DOHH2 (cell line): Measurements from ENCODE around the gene RAB10.

Experiments
- H3F3A ChIP-seq: fragments of 200-600 bp; sonication (generic), shearing (Covaris generic); 2 replicates; pipeline ENCODE4 v1.6.0; 2016; ENCODE audit warnings: antibody characterized with exemption, mild to moderate bottlenecking; ENCODE audit not compliant: control insufficient read depth, insufficient read depth
- H3K27ac ChIP-seq: fragments of 200-600 bp; sonication (generic); 2 replicates; pipeline ENCODE4 v1.5.1; 2014; ENCODE audit warnings: low read depth, mild to moderate bottlenecking, low read length, moderate library complexity
- H3K27me3 ChIP-seq: fragments of 200-600 bp; sonication (generic); 2 replicates; pipeline ENCODE4 v1.6.1; 2014; ENCODE audit warnings: mild to moderate bottlenecking, low read length, mixed read lengths; ENCODE audit not compliant: control insufficient read depth
- H3K36me3 ChIP-seq: fragments of 200-600 bp; sonication (generic); 2 replicates; pipeline ENCODE4 v1.6.1; 2014; ENCODE audit warnings: mild to moderate bottlenecking, low read length, moderate library complexity, mixed read lengths; ENCODE audit not compliant: control insufficient read depth
- H3K4me1 ChIP-seq: fragments of 200-600 bp; sonication (generic); 2 replicates; pipeline ENCODE4 v1.6.1; 2014; ENCODE audit warnings: mild to moderate bottlenecking, low read length, mixed read lengths; ENCODE audit not compliant: control insufficient read depth
- H3K4me2 ChIP-seq: fragments of 200-600 bp; sonication (generic); 2 replicates; pipeline ENCODE4 v1.6.0; 2014; ENCODE audit warnings: mild to moderate bottlenecking, low read length, moderate library complexity
- H3K4me3 ChIP-seq: fragments of 200-600 bp; sonication (generic); 2 replicates; pipeline ENCODE4 v1.5.1; 2014; ENCODE audit warnings: mild to moderate bottlenecking, low read length, mixed read lengths
- H3K79me2 ChIP-seq: fragments of 200-600 bp; sonication (generic); 2 replicates; pipeline ENCODE4 v1.6.1; 2014; ENCODE audit warnings: mild to moderate bottlenecking, low read length, mixed read lengths; ENCODE audit not compliant: control insufficient read depth
- H3K9me2 ChIP-seq: fragments of 200-600 bp; sonication (generic); replicated peaks from 2 replicates; pipeline ENCODE4 v1.6.1; 2014; ENCODE audit warnings: mild to moderate bottlenecking, low read length, mixed read lengths; ENCODE audit not compliant: control insufficient read depth
- H3K9me3 ChIP-seq: fragments of 200-600 bp; sonication (generic); 2 replicates; pipeline ENCODE4 v1.6.1; 2014; ENCODE audit warnings: antibody characterized with exemption, low read length, mixed read lengths; ENCODE audit not compliant: control insufficient read depth, insufficient read depth
- H4K20me1 ChIP-seq: fragments of 200-600 bp; sonication (generic); 2 replicates; pipeline ENCODE4 v1.6.0; 2014; ENCODE audit warnings: low read depth, mild to moderate bottlenecking, antibody characterized with exemption, low read length, moderate library complexity; ENCODE audit not compliant: control insufficient read depth, insufficient read depth
- EZH2phosphoT487 ChIP-seq: fragments of 200-600 bp; sonication (generic); IDR thresholded peaks from 2 replicates; pipeline ENCODE4 v1.6.1; 2017; ENCODE audit warnings: borderline replicate concordance, mild to moderate bottlenecking, antibody characterized with exemption, low read length, moderate library complexity, mixed read lengths
- TF ChIP-seq, protein P1 (sequence below): fragments of 200-600 bp; sonication (generic); IDR thresholded peaks from one replicate; pipeline ENCODE4 v1.5.1; 2014; ENCODE audit warnings: antibody characterized with exemption, mild to moderate bottlenecking, low read depth, low read length; ENCODE audit not compliant: poor library complexity, severe bottlenecking

The RAB10 gene

DNA sequence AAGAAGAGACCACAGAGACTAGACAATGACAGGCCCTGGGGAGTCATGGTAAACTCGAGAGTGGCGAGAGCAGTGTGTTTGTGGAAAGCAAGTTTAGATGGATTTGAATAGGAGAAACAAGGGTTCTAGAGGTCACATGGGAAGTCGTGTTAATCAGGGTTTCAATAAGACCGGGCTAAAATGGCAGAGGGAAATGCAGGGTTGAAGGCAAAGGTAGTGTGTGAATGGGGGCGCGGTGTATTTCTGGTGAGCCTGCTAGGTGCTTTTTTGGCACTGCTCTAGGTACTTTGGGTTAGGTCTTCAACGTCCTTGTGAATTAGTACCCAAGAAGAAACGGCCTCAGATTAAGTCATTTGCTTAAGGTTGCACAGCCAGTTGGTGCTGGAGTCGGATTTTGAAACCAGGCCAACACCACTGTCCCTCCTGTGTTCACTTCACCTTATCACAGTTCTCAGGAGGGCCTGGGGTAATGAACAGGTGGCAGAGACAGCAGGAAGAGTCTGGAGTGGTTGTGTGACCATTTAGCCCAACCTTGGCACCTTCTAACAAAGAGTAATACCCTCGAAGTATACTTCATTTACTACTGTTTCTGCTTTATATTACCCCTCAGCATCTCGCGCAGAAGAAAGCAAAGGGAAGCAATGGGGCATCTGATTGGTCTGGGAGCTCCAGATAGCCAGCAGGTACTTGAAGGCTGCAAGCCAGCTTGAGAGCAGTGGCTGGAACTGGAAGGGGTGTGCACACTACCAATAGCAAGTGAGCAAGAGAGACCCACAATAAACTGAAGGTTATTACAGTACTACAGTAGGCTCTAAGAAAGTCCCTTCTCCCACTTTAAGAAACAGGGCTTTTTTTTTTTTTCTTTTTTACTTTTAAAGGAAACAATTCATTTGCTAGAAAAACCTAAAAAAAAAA is 105.6 kb downstream of the RAB10 start:
- Histone ChIP-seq H4K20me1 (0 out of 2 replicates have a peak, but pooled peaks cover 4% of the 10 kb centered on the region), H3K9me2 (no peaks in the 10 kb centered on the region), H3K4me1 (no peaks in the 10 kb centered on the region), H3F3A (peaks cover 5% of the 10 kb centered on the region; the same call in 1 of the 2 replicates), H3K4me2 (no peak overlapping the region), H3K27ac (no peak overlapping the region), H3K4me3 (no peak overlapping the region), H3K79me2 (no peaks in the 10 kb centered on the region), H3K27me3 (no peaks in the 10 kb centered on the region), H3K9me3 (no peaks in the 10 kb centered on the region), H3K36me3 (peaks cover 15% of the 10 kb centered on the region)
- TF ChIP-seq, protein P1, sequence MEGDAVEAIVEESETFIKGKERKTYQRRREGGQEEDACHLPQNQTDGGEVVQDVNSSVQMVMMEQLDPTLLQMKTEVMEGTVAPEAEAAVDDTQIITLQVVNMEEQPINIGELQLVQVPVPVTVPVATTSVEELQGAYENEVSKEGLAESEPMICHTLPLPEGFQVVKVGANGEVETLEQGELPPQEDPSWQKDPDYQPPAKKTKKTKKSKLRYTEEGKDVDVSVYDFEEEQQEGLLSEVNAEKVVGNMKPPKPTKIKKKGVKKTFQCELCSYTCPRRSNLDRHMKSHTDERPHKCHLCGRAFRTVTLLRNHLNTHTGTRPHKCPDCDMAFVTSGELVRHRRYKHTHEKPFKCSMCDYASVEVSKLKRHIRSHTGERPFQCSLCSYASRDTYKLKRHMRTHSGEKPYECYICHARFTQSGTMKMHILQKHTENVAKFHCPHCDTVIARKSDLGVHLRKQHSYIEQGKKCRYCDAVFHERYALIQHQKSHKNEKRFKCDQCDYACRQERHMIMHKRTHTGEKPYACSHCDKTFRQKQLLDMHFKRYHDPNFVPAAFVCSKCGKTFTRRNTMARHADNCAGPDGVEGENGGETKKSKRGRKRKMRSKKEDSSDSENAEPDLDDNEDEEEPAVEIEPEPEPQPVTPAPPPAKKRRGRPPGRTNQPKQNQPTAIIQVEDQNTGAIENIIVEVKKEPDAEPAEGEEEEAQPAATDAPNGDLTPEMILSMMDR: no peak
- no peak for TF ChIP-seq EZH2phosphoT487

DNA sequence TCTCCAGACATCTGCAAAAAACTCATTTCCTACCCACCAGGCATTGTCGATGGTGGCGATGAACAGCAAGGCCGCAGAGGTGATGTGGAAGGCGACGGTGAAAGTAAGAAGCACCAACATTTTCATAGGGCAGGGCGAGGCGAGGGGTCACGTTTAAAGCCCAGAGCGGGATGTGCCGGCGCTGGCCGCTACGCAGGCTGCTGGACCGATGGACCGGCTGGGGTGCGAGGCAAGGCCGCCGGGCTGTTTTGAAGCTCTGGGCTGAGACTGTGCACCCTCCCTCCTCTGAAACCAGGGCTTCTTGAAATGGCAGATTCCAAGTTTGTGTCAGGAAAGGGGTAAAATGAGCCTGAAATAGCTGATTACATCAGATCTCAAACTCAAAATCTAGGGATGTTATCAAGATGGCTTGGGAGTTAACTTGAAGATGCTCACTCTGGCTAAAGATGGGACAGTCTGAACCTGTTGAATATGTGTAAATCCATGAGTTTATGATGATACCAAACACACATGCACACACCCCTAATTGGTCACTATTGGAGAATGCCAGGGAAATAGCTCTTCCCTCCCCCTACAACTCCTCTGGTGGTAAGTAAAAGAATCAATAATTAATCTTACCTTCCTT is 107.4 kb downstream of the RAB10 start:
- H3K9me3 ChIP-seq: no peaks in the 10 kb centered on the region
- no peak overlapping the region for H3K4me3 ChIP-seq
- H3K4me1 ChIP-seq: no peaks in the 10 kb centered on the region
- H3F3A ChIP-seq: peaks cover 5% of the 10 kb centered on the region; the same call in 1 of the 2 replicates
- H3K27me3 ChIP-seq: no peaks in the 10 kb centered on the region
- H3K9me2 ChIP-seq: no peaks in the 10 kb centered on the region
- H3K4me2 ChIP-seq: no peak overlapping the region
- H3K27ac ChIP-seq: no peak overlapping the region
- H3K79me2 ChIP-seq: no peaks in the 10 kb centered on the region
- TF ChIP-seq, protein P1: no peak
- TF ChIP-seq EZH2phosphoT487: no peak
- H3K36me3 ChIP-seq: peaks cover 4% of the 10 kb centered on the region
- 0 out of 2 replicates have a peak, but pooled peaks cover 4% of the 10 kb centered on the region for H4K20me1 ChIP-seq

DNA sequence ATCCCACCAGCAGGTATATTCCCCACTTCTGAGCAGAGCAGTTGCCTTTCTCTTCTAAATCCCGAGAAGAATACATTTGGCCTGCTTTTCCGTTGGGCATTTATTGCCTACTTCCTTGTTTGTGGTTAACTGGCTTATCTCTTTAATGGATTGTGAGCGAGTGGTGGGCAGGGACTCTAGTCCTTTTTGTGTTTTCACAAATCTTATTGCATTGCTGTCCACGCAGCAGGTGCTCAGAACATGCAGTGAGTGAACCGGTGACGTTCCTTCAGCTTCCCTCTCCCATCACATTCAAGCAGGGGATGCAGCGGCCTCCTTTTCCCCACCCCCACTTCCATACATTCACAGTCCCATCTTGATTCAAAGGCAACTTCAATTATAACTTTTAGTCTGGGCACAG is 110.1 kb downstream of the RAB10 start:
- peaks cover 5% of the 10 kb centered on the region; the same call in 1 of the 2 replicates for H3F3A ChIP-seq
- 0 out of 2 replicates have a peak, but pooled peaks cover 4% of the 10 kb centered on the region for H4K20me1 ChIP-seq
- H3K4me1 ChIP-seq: no peaks in the 10 kb centered on the region
- H3K36me3 ChIP-seq: no peaks in the 10 kb centered on the region
- no peaks in the 10 kb centered on the region for H3K79me2 ChIP-seq
- no peaks in the 10 kb centered on the region for H3K27me3 ChIP-seq
- H3K9me3 ChIP-seq: no peaks in the 10 kb centered on the region
- H3K4me3 ChIP-seq: no peak overlapping the region
- H3K9me2 ChIP-seq: no peaks in the 10 kb centered on the region
- no peak overlapping the region for H3K4me2 ChIP-seq
- no peak overlapping the region for H3K27ac ChIP-seq
- no peak for TF ChIP-seq EZH2phosphoT487
- TF ChIP-seq, protein P1: no peak
